ENCODE measurements around the gene SPNS3.
A peak's percentile ranks its signal among the peaks of the same experiment; 100 is the strongest.

Gene SPNS3

GRCh38 chr17:4467287-4467686, 33.5 kb downstream of the SPNS3 start:
- DNase-seq (ENCODE audit: low read depth), result no peak

GRCh38 chr17:4469552-4469951, 35.8 kb downstream of the SPNS3 start:
- DNase-seq (ENCODE audit: low read depth), result no peak

- DNase-seq (ENCODE audit: low read depth), result no peak
These were observed 38.5 kb downstream of the SPNS3 start for GRCh38 chr17:4472286-4472685.

- DNase-seq (ENCODE audit: low read depth), result no peak
These were observed 40.4 kb downstream of the SPNS3 start for GRCh38 chr17:4474093-4474492.

- no peak for DNase-seq (ENCODE audit: low read depth)
These were observed 41.3 kb downstream of the SPNS3 start for GRCh38 chr17:4475001-4475400.

GRCh38 chr17:4475463-4475862, 41.7 kb downstream of the SPNS3 start:
- DNase-seq (ENCODE audit: low read depth), result no peak

- DNase-seq (ENCODE audit: low read depth), result no peak
These were observed 42.3 kb downstream of the SPNS3 start for GRCh38 chr17:4476017-4476416.

- DNase-seq (ENCODE audit: low read depth), result no peak
These were observed 42.9 kb downstream of the SPNS3 start for GRCh38 chr17:4476511-4477070.

- DNase-seq (ENCODE audit: low read depth), result no peak
These were observed 43.6 kb downstream of the SPNS3 start for GRCh38 chr17:4477255-4477791.

- DNase-seq (ENCODE audit: low read depth), result no peak
These were observed 44.6 kb downstream of the SPNS3 start for GRCh38 chr17:4478318-4478830.

- no peak for DNase-seq (ENCODE audit: low read depth)
These were observed 45.7 kb downstream of the SPNS3 start for GRCh38 chr17:4479340-4479981.

GRCh38 chr17:4479982-4480751, 46.4 kb downstream of the SPNS3 start:
- no peak for DNase-seq (ENCODE audit: low read depth)

- DNase-seq (ENCODE audit: low read depth), result no peak
These were observed 47.5 kb downstream of the SPNS3 start for GRCh38 chr17:4480929-4481898.

- DNase-seq (ENCODE audit: low read depth), result no peak
These were observed 48.7 kb downstream of the SPNS3 start for GRCh38 chr17:4482338-4483011.

GRCh38 chr17:4483012-4483840, 49.5 kb downstream of the SPNS3 start:
- no peak for DNase-seq (ENCODE audit: low read depth)

GRCh38 chr17:4485676-4486646, 52.2 kb downstream of the SPNS3 start:
- DNase-seq (ENCODE audit: low read depth), result peak; percentile 25

GRCh38 chr17:4487296-4487695, 53.6 kb downstream of the SPNS3 start:
- DNase-seq (ENCODE audit: low read depth), result no peak

- DNase-seq (ENCODE audit: low read depth), result no peak
These were observed 54.3 kb downstream of the SPNS3 start for GRCh38 chr17:4487820-4488716.

Data from stimulated activated CD8-positive, alpha-beta memory T cell treated with anti-CD3 and anti-CD28 coated beads, Interleukin-12 subunit alpha, Interleukin-12 subunit beta, amount 100 ng/mL, for 1 hour (primary cell).